Measurements from ENCODE around the gene PRORP.
A peak's percentile ranks its signal among the peaks of the same experiment; 100 is the strongest.
"Not testable (repeated sequence)": the region's sequence is repeated elsewhere in the genome, so short reads cannot be mapped to it uniquely, and the experiment has no call there.

PRORP gene

GRCh38 chr14:35121887-35122695 lies at the start of gene PRORP, which contains the start of gene PPP2R3C:
PRORP (plus strand) TSS chr14:35122552; CDS start chr14:35123246, 694 bp downstream.
PPP2R3C (minus strand) TSS chr14:35121990; CDS start chr14:35121959, 31 bp downstream.
- DNase-seq (ENCODE audit: low read depth) = peak; percentile 87

GRCh38 chr14:35073486-35073885 lies 48.9 kb upstream of the PRORP start:
- no peak for DNase-seq (ENCODE audit: low read depth)

GRCh38 chr14:35078082-35078481 lies 44.3 kb upstream of the PRORP start:
- no peak for DNase-seq (ENCODE audit: low read depth)

GRCh38 chr14:35079742-35080141 lies 42.6 kb upstream of the PRORP start:
- DNase-seq (ENCODE audit: low read depth) = no peak

GRCh38 chr14:35083530-35084150 lies 38.7 kb upstream of the PRORP start:
- no peak for DNase-seq (ENCODE audit: low read depth)

GRCh38 chr14:35085441-35085840 lies 36.9 kb upstream of the PRORP start:
- no peak for DNase-seq (ENCODE audit: low read depth)

GRCh38 chr14:35088514-35088913 lies 33.8 kb upstream of the PRORP start:
- peak; percentile 17 for DNase-seq (ENCODE audit: low read depth)

GRCh38 chr14:35094645-35095044 lies 27.7 kb upstream of the PRORP start:
- not testable (repeated sequence) for DNase-seq (ENCODE audit: low read depth)

- no peak for DNase-seq (ENCODE audit: low read depth)
Observed at GRCh38 chr14:35107866-35108265, 14.5 kb upstream of the PRORP start.

- DNase-seq (ENCODE audit: low read depth) = no peak
Observed at GRCh38 chr14:35112641-35113040, 9.7 kb upstream of the PRORP start.

GRCh38 chr14:35113308-35113950 lies 8.9 kb upstream of the PRORP start:
- DNase-seq (ENCODE audit: low read depth) = no peak

- no peak for DNase-seq (ENCODE audit: low read depth)
Observed at GRCh38 chr14:35114036-35114435, 8.3 kb upstream of the PRORP start.

- no peak for DNase-seq (ENCODE audit: low read depth)
Observed at GRCh38 chr14:35116242-35116641, 6.1 kb upstream of the PRORP start.

- DNase-seq (ENCODE audit: low read depth) = no peak
Observed at GRCh38 chr14:35117112-35117511, 5.2 kb upstream of the PRORP start.

- no peak for DNase-seq (ENCODE audit: low read depth)
Observed at GRCh38 chr14:35121026-35121886, 1.1 kb upstream of the PRORP start.

- no peak for DNase-seq (ENCODE audit: low read depth)
Observed at GRCh38 chr14:35122696-35123387, 490 bp downstream of the PRORP start.

GRCh38 chr14:35123388-35123703 lies 994 bp downstream of the PRORP start:
- DNase-seq (ENCODE audit: low read depth) = no peak

GRCh38 chr14:35124127-35124526 lies 1.8 kb downstream of the PRORP start:
- no peak for DNase-seq (ENCODE audit: low read depth)

- DNase-seq (ENCODE audit: low read depth) = no peak
Observed at GRCh38 chr14:35133542-35134328, 11.4 kb downstream of the PRORP start.

- DNase-seq (ENCODE audit: low read depth) = no peak
Observed at GRCh38 chr14:35134329-35135123, 12.2 kb downstream of the PRORP start.
